ENCODE data around the gene MERTK. TPM values are rescaled to one million over a fixed set of nuclear protein-coding genes. Genes with fewer than 3 reads are reported as not detected.

The MERTK gene
- total RNA-seq, 4 donors from 2014 or later: 10.6 to 36.6 (median 24.6) TPM

DNA sequence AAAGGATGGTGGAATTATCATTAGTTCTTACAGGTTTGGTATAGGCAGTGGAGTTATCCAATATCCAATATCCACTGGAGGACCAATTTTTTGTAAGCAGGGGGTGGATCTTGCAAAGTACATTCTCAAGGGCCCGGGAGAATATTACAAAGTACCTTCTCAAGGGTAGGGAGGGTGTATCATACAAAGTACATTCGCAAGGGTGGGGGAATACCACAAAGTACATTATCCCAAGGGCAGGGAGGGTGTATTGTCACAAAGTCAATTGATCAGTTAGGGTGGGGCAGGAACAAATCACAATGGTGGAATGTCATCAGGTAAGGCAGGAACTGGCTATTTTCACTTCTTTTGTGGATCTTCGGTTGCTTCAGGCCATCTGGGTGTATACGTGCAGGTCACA, 101.4 kb downstream of the MERTK start:
- Histone ChIP-seq H3K4me1 (no peaks in the 10 kb centered on the region), H3K27ac (no peak overlapping the region), H3K27me3 (no peaks in the 10 kb centered on the region), H3K4me3 (no peak overlapping the region), H3K36me3 (no peaks in the 10 kb centered on the region), H3K9me3 (no peaks in the 10 kb centered on the region)
- TF ChIP-seq, protein P1, sequence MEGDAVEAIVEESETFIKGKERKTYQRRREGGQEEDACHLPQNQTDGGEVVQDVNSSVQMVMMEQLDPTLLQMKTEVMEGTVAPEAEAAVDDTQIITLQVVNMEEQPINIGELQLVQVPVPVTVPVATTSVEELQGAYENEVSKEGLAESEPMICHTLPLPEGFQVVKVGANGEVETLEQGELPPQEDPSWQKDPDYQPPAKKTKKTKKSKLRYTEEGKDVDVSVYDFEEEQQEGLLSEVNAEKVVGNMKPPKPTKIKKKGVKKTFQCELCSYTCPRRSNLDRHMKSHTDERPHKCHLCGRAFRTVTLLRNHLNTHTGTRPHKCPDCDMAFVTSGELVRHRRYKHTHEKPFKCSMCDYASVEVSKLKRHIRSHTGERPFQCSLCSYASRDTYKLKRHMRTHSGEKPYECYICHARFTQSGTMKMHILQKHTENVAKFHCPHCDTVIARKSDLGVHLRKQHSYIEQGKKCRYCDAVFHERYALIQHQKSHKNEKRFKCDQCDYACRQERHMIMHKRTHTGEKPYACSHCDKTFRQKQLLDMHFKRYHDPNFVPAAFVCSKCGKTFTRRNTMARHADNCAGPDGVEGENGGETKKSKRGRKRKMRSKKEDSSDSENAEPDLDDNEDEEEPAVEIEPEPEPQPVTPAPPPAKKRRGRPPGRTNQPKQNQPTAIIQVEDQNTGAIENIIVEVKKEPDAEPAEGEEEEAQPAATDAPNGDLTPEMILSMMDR (IDR thresholded peaks at IDR 0.05): no peak
- no peak for TF ChIP-seq POLR2A (IDR thresholded peaks at IDR 0.05)
- intact Hi-C loops (cut with DNase I; ENCODE audit: low total_unique reads): no loop called here
- DNase-seq: no peak

DNA sequence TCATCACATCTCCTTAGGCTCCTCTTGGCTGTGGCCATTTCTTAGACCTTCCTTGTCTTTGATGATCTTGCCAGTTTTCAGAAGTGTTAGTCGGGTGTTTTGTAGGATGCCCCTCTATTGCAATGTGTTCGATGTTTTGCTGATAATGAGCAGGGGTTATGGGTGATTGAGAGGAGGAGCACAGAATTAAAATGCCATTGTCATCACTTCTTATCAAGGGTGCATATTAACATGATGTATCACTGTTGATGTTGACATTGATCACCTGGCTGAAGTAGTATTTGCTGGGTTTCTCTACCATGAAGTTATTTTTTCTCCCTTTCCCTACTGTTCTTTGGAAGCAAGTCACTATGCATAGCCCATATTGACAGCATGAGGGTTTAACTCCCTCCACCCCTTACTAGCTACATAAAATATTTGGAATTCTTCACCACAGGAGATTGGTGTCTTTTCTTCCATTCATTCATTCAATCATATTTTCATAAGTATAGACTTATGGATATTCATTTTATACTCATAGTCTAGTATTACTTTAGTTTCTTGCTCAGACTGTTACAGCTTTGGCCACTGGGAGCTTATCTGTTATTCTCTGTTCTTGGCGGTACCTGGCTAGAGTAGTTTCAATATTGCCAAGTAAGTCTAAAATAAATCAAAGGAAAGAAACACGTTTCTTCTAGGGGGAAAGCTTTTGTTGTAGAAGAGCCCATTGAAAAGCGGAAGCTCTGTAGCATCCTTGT, 102.2 kb downstream of the MERTK start:
- H3K27me3 ChIP-seq: no peaks in the 10 kb centered on the region
- no peaks in the 10 kb centered on the region for H3K9me3 ChIP-seq
- H3K27ac ChIP-seq: no peak overlapping the region
- intact Hi-C loops (cut with DNase I; ENCODE audit: low total_unique reads): no loop called here
- no peak overlapping the region for H3K4me3 ChIP-seq
- H3K4me1 ChIP-seq: no peaks in the 10 kb centered on the region
- no peaks in the 10 kb centered on the region for H3K36me3 ChIP-seq
- no peak for DNase-seq
- no peak for TF ChIP-seq POLR2A (IDR thresholded peaks at IDR 0.05)
- TF ChIP-seq, protein P1 (IDR thresholded peaks at IDR 0.05): no peak

DNA sequence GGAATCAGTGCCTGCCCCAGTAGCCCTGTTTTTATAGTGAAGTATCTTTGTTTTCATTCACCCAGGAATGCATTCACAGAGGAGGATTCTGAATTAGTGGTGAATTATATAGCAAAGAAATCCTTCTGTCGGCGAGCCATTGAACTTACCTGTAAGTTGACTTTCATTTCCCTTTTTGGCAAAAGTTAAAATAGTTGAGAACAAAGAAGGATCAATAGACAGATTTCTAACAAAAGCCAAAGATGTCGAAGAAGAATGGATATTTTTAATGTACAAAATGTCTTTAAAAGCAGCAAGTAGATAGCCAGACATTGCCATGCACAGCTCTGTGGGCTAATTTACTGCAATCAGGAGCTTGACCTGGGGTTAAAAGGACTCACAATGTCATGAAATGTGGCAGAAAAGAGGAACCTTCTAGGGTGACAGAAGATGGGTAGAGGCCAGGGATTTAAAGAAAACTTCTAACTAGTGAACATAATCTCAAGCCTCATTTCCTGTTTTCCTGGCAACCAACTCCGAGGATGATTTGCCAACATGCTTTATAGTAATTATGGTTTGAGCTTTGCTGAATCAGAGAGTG, 102.8 kb downstream of the MERTK start:
- H3K27ac ChIP-seq: no peak overlapping the region
- no peaks in the 10 kb centered on the region for H3K36me3 ChIP-seq
- TF ChIP-seq, protein P1 (IDR thresholded peaks at IDR 0.05): no peak
- no peak for TF ChIP-seq POLR2A (IDR thresholded peaks at IDR 0.05)
- H3K27me3 ChIP-seq: no peaks in the 10 kb centered on the region
- H3K4me1 ChIP-seq: no peaks in the 10 kb centered on the region
- intact Hi-C loops (cut with DNase I; ENCODE audit: low total_unique reads): no loop called here
- H3K9me3 ChIP-seq: no peaks in the 10 kb centered on the region
- H3K4me3 ChIP-seq: no peak overlapping the region
- DNase-seq: no peak

DNA sequence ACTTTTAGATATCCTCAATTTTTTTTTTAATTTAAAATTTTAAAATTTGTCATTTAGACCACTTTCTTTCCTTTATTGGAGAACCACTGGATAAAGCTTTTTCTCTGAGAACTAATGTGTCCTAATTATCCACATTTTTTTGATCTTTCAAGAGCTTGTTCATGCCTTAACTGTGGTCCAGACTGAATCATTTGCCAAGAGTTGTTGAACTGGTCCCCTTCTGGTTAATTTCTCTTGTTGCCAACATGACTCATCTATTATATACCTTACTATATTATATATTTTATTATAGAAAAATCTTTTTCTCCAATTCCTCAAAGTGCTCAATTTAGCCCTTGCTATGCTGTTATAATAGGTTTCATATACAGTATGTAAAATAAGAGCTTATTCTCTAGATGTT, 103.5 kb downstream of the MERTK start:
- H3K27ac ChIP-seq: no peak overlapping the region
- no peak for TF ChIP-seq POLR2A (IDR thresholded peaks at IDR 0.05)
- TF ChIP-seq, protein P1 (IDR thresholded peaks at IDR 0.05): no peak
- H3K36me3 ChIP-seq: no peaks in the 10 kb centered on the region
- intact Hi-C loops (cut with DNase I; ENCODE audit: low total_unique reads): no loop called here
- H3K27me3 ChIP-seq: no peaks in the 10 kb centered on the region
- H3K4me3 ChIP-seq: no peak overlapping the region
- no peak for DNase-seq
- H3K4me1 ChIP-seq: no peaks in the 10 kb centered on the region
- no peaks in the 10 kb centered on the region for H3K9me3 ChIP-seq

DNA sequence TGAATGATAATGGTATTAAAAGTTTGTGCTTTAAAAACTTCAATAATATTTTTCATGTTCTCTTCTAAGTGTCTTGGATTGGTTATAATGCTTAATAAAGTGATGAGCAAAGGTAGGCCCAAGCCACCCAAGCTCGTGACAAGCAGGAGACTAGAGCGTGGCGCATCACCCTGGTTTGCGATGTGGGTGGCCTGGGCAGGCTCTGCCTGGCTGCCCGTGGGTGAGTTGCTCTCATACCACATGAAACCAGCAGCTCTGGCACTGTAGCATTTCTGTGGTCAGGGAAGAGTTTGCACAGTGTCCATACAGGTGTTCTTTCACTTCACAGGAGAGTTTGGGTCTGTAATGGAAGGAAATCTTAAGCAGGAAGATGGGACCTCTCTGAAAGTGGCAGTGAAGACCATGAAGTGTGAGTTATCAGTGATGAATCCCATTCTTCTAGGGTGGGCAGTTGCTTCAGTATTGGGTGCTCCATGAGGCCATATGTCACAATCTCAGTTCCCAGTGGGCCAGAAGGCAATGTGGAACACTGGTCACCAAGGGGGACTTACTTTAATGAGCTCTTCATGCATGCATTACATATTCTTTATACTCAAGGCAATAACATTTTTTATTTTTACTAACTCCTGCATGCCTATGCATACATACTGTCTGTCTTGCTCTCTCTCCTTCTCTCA, 105.3 kb downstream of the MERTK start:
- H3K27ac ChIP-seq: no peak overlapping the region
- H3K4me3 ChIP-seq: no peak overlapping the region
- intact Hi-C loops (cut with DNase I; ENCODE audit: low total_unique reads): no loop called here
- no peaks in the 10 kb centered on the region for H3K9me3 ChIP-seq
- no peak for TF ChIP-seq POLR2A (IDR thresholded peaks at IDR 0.05)
- TF ChIP-seq, protein P1 (IDR thresholded peaks at IDR 0.05): no peak
- H3K4me1 ChIP-seq: no peaks in the 10 kb centered on the region
- no peaks in the 10 kb centered on the region for H3K27me3 ChIP-seq
- no peaks in the 10 kb centered on the region for H3K36me3 ChIP-seq
- DNase-seq: no peak
